ENCODE measurements around the gene SERPING1.

The SERPING1 gene

GRCh38 chr11:57566905-57567514 lies 30.5 kb upstream of the SERPING1 start:
- H3K27ac ChIP-seq (ENCODE audit: low read depth, low read length): no peak overlapping the region
- H3K27me3 ChIP-seq (ENCODE audit: control insufficient read depth, insufficient read depth, low read length): peaks cover 5% of the 10 kb centered on the region; the same call in 1 of the 2 replicates
- peak overlapping the region; percentile 20 for H3K9ac ChIP-seq (ENCODE audit: low read length)
- no peaks in the 10 kb centered on the region for H3K36me3 ChIP-seq (ENCODE audit: control insufficient read depth, insufficient read depth, low read length)
- H3K9me3 ChIP-seq (ENCODE audit: control insufficient read depth, insufficient read depth, low read depth, low read length): no peaks in the 10 kb centered on the region
- peaks cover 24% of the 10 kb centered on the region for H3K4me1 ChIP-seq (ENCODE audit: control insufficient read depth, insufficient read depth, low read length)
- H3K4me3 ChIP-seq (ENCODE audit: low read depth, low read length): peak overlapping the region; percentile 91

DNA sequence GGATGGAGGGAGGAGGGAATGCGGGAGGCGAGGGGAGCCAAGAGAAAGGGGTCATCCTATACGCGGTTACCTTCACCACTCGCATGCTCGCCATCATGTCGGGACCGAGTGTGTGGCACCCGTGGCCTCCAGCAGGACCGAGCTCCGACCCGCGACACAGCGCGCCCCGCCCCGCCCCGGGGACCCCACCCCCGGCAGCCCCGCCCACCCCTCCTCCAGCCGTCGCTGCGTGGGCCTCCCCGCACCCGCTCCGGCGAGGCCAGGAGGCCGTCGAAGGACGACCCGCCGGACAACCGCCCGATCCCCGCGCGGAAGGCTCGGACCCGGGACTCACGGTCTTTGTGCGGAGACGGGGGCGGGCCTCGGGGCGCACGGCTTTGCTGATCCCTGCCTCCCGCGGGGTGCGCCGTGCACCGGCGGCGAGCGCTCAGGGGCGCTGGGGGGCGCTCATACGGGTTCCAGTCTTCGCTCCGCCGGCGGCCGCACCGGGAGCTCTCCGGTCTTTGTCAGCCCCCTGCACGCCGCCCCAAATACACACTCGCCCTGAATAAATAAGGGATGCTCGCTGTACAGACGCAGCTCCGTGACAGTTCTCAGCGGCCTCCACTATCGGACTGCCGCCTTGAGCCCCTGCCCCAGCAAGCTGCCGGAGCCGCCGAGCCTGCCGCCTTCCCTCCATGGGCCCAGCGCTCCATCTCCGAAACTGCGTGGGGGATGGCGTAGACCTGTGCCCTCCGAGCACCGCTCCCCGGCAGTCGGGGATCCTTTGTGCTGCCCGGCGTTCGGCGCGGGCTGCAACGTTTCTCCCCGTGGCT lies 29.8 kb upstream of the SERPING1 start, which contains the start of gene UBE2L6:
TSS of gene UBE2L6 (minus strand) at position 158 of the 815 bp plus-strand sequence. CDS start at position 97, 61 bp downstream.
- Histone ChIP-seq H3K4me1 (ENCODE audit: control insufficient read depth, insufficient read depth, low read length) (peaks cover 20% of the 10 kb centered on the region), H3K4me3 (ENCODE audit: low read depth, low read length) (peak within 1 kb of the TSS; percentile 91), H3K36me3 (ENCODE audit: control insufficient read depth, insufficient read depth, low read length) (no peaks in the 10 kb centered on the region), H3K27ac (ENCODE audit: low read depth, low read length) (peak within 1 kb of the TSS; percentile 61), H3K9ac (ENCODE audit: low read length) (peak within 1 kb of the TSS; percentile 84), H3K9me3 (ENCODE audit: control insufficient read depth, insufficient read depth, low read depth, low read length) (no peaks in the 10 kb centered on the region), H3K27me3 (ENCODE audit: control insufficient read depth, insufficient read depth, low read length) (peaks cover 5% of the 10 kb centered on the region; the same call in 1 of the 2 replicates)

DNA sequence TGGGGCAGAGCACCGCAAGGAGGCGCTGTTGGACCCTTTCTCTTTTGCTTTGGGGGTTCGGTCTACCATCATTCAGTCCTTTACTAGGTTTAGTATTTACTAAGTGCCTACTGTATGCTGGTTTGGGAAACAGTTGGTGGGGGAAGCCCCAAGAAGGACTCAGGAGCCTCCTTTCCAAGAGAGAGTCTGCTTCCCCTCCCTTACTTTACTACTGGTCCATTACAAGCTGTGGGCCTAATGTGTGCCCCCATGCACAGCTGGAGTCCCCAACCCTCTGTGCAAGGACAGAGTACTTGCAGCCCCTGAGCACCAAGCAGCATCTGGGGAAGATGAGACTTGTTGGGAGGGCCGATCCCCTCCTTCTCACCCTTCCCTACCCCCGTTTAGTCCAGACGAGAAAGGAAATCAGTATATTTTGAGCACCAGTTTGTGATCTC lies 29.1 kb upstream of the SERPING1 start:
- Histone ChIP-seq H3K4me3 (ENCODE audit: low read depth, low read length) (peak overlapping the region; percentile 91), H3K36me3 (ENCODE audit: control insufficient read depth, insufficient read depth, low read length) (no peaks in the 10 kb centered on the region), H3K27ac (ENCODE audit: low read depth, low read length) (peak overlapping the region; percentile 61; the same call in 1 of the 2 replicates), H3K9ac (ENCODE audit: low read length) (peak overlapping the region; percentile 84), H3K27me3 (ENCODE audit: control insufficient read depth, insufficient read depth, low read length) (peaks cover 5% of the 10 kb centered on the region; the same call in 1 of the 2 replicates), H3K4me1 (ENCODE audit: control insufficient read depth, insufficient read depth, low read length) (peaks cover 20% of the 10 kb centered on the region), H3K9me3 (ENCODE audit: control insufficient read depth, insufficient read depth, low read depth, low read length) (no peaks in the 10 kb centered on the region)

GRCh38 chr11:57571606-57572005 lies 25.9 kb upstream of the SERPING1 start:
- H3K27ac ChIP-seq (ENCODE audit: low read depth, low read length): no peak overlapping the region
- H3K9ac ChIP-seq (ENCODE audit: low read length): no peak overlapping the region
- no peaks in the 10 kb centered on the region for H3K9me3 ChIP-seq (ENCODE audit: control insufficient read depth, insufficient read depth, low read depth, low read length)
- H3K4me1 ChIP-seq (ENCODE audit: control insufficient read depth, insufficient read depth, low read length): peaks cover 23% of the 10 kb centered on the region
- no peak overlapping the region for H3K4me3 ChIP-seq (ENCODE audit: low read depth, low read length)
- H3K36me3 ChIP-seq (ENCODE audit: control insufficient read depth, insufficient read depth, low read length): no peaks in the 10 kb centered on the region
- H3K27me3 ChIP-seq (ENCODE audit: control insufficient read depth, insufficient read depth, low read length): peaks cover 5% of the 10 kb centered on the region; the same call in 1 of the 2 replicates

- Histone ChIP-seq H3K4me1 (ENCODE audit: control insufficient read depth, insufficient read depth, low read length) (peaks cover 13% of the 10 kb centered on the region), H3K27me3 (ENCODE audit: control insufficient read depth, insufficient read depth, low read length) (no peaks in the 10 kb centered on the region), H3K4me3 (ENCODE audit: low read depth, low read length) (no peak overlapping the region), H3K27ac (ENCODE audit: low read depth, low read length) (no peak overlapping the region), H3K36me3 (ENCODE audit: control insufficient read depth, insufficient read depth, low read length) (no peaks in the 10 kb centered on the region), H3K9me3 (ENCODE audit: control insufficient read depth, insufficient read depth, low read depth, low read length) (no peaks in the 10 kb centered on the region), H3K9ac (ENCODE audit: low read length) (no peak overlapping the region)
These were observed 23.4 kb upstream of the SERPING1 start for GRCh38 chr11:57574061-57574460.

DNA sequence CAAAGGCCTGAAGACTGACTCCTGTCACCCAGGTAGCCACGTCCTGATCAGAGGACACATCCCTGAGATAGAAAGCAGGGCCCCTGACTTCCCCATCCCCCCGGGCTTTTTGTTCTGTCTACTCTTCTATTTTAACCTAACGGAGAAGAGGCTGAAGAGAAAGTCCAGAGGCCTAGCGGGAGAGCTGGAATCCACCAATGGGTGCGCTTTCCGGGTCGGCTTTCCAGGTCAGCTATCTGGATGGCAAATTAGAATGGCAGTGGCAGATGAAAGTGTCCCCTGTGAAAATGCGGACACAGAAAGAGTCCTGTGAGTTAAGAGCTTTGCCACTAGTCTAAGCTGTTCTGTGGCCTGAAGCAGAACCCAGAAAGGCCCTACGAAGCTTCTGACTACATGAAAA lies 13.1 kb upstream of the SERPING1 start:
- Histone ChIP-seq H3K9ac (ENCODE audit: low read length) (no peak overlapping the region), H3K27me3 (ENCODE audit: control insufficient read depth, insufficient read depth, low read length) (no peaks in the 10 kb centered on the region), H3K4me1 (ENCODE audit: control insufficient read depth, insufficient read depth, low read length) (peaks cover 7% of the 10 kb centered on the region; the same call in 1 of the 2 replicates), H3K36me3 (ENCODE audit: control insufficient read depth, insufficient read depth, low read length) (no peaks in the 10 kb centered on the region), H3K9me3 (ENCODE audit: control insufficient read depth, insufficient read depth, low read depth, low read length) (peaks cover 6% of the 10 kb centered on the region), H3K4me3 (ENCODE audit: low read depth, low read length) (no peak overlapping the region), H3K27ac (ENCODE audit: low read depth, low read length) (no peak overlapping the region)

GRCh38 chr11:57585301-57585700 lies 12.2 kb upstream of the SERPING1 start:
- Histone ChIP-seq H3K27me3 (ENCODE audit: control insufficient read depth, insufficient read depth, low read length) (no peaks in the 10 kb centered on the region), H3K36me3 (ENCODE audit: control insufficient read depth, insufficient read depth, low read length) (no peaks in the 10 kb centered on the region), H3K9me3 (ENCODE audit: control insufficient read depth, insufficient read depth, low read depth, low read length) (peaks cover 6% of the 10 kb centered on the region), H3K27ac (ENCODE audit: low read depth, low read length) (no peak overlapping the region), H3K4me1 (ENCODE audit: control insufficient read depth, insufficient read depth, low read length) (peaks cover 7% of the 10 kb centered on the region; the same call in 1 of the 2 replicates), H3K9ac (ENCODE audit: low read length) (no peak overlapping the region), H3K4me3 (ENCODE audit: low read depth, low read length) (no peak overlapping the region)

DNA sequence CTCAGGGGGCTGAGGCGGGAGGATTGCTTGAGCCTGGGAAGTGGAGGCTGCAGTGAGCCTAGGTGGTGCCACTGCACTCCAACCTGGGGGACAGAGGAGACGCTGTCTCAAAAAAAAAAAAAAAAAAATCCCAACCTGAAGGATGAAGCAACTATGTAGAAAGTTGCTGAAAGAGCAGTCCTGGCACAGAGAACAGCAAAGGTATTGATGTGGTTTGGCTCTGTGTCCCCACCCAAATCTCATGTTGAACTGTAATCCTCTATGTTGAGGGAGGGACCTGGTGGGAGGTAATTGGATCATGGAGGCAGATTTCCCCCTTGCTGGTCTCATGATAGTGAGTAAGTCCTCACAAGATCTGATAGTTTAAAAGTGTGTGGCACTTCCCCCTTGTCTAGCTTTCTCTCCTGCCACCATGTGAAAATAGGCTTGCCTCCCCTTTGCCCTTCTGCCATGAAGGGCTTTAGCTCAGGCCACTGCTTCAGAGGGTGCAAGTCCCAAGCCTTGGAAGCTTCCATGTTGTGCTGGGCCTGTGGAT lies 10.7 kb upstream of the SERPING1 start:
- no peaks in the 10 kb centered on the region for H3K36me3 ChIP-seq (ENCODE audit: control insufficient read depth, insufficient read depth, low read length)
- peaks cover 6% of the 10 kb centered on the region for H3K9me3 ChIP-seq (ENCODE audit: control insufficient read depth, insufficient read depth, low read depth, low read length)
- H3K9ac ChIP-seq (ENCODE audit: low read length): no peak overlapping the region
- H3K27ac ChIP-seq (ENCODE audit: low read depth, low read length): no peak overlapping the region
- no peak overlapping the region for H3K4me3 ChIP-seq (ENCODE audit: low read depth, low read length)
- H3K27me3 ChIP-seq (ENCODE audit: control insufficient read depth, insufficient read depth, low read length): no peaks in the 10 kb centered on the region
- H3K4me1 ChIP-seq (ENCODE audit: control insufficient read depth, insufficient read depth, low read length): peaks cover 7% of the 10 kb centered on the region; the same call in 1 of the 2 replicates

GRCh38 chr11:57588046-57588710 lies 9.3 kb upstream of the SERPING1 start:
- H3K36me3 ChIP-seq (ENCODE audit: control insufficient read depth, insufficient read depth, low read length): no peaks in the 10 kb centered on the region
- no peak overlapping the region for H3K9ac ChIP-seq (ENCODE audit: low read length)
- H3K4me3 ChIP-seq (ENCODE audit: low read depth, low read length): no peak overlapping the region
- no peaks in the 10 kb centered on the region for H3K27me3 ChIP-seq (ENCODE audit: control insufficient read depth, insufficient read depth, low read length)
- peaks cover 7% of the 10 kb centered on the region; the same call in 1 of the 2 replicates for H3K4me1 ChIP-seq (ENCODE audit: control insufficient read depth, insufficient read depth, low read length)
- H3K9me3 ChIP-seq (ENCODE audit: control insufficient read depth, insufficient read depth, low read depth, low read length): peaks cover 6% of the 10 kb centered on the region
- no peak overlapping the region for H3K27ac ChIP-seq (ENCODE audit: low read depth, low read length)

- Histone ChIP-seq H3K27ac (ENCODE audit: low read depth, low read length) (no peak overlapping the region), H3K27me3 (ENCODE audit: control insufficient read depth, insufficient read depth, low read length) (no peaks in the 10 kb centered on the region), H3K4me1 (ENCODE audit: control insufficient read depth, insufficient read depth, low read length) (peaks cover 25% of the 10 kb centered on the region), H3K9ac (ENCODE audit: low read length) (no peak overlapping the region), H3K36me3 (ENCODE audit: control insufficient read depth, insufficient read depth, low read length) (peaks cover 5% of the 10 kb centered on the region; the same call in 1 of the 2 replicates), H3K9me3 (ENCODE audit: control insufficient read depth, insufficient read depth, low read depth, low read length) (no peaks in the 10 kb centered on the region), H3K4me3 (ENCODE audit: low read depth, low read length) (no peak overlapping the region)
These were observed 1.1 kb upstream of the SERPING1 start for GRCh38 chr11:57596266-57596885.

All from HUES6 (cell line).